ENCODE measurements around the gene SIGLECL1.

The SIGLECL1 gene

DNA sequence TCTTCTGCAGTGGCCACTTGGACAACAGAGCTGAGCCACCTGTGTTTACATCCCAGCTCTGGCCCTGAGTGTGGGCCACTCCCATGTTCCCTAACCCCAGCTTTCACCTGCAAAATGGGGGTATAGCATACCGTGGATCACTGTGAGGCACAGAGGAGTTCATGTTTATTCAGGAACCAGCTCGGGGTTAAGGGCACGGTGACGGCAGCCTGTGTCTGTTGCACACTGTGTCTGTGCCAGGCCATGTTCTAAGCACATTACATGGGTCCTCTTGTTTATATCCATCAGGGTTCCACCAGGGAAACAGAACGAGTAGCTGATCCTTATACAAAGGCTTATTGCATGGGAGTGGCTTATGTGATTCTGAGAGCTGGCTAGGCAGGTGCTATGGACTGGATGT, 46.5 kb downstream of the SIGLECL1 start:
- DNase-seq: no peak

DNA sequence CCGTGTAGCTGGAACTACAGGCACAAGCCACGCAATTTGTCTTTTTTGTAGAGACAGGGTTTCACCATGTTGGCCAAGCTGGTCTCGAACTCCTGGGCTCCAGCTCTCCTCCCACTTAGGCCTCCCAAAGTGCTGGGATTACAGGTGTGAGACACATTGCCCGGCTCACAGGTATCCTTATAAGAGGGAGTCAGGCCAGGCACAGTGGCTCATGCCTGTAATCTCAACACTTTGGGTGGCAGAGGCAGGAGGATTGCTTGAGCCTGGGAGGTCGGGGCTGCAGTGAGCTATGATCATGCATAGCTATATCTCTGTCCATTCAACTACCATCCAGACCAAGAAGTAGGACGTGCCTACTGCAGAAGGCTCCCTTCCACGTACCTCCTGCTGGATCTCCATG, 50.4 kb downstream of the SIGLECL1 start:
- no peak for DNase-seq

DNA sequence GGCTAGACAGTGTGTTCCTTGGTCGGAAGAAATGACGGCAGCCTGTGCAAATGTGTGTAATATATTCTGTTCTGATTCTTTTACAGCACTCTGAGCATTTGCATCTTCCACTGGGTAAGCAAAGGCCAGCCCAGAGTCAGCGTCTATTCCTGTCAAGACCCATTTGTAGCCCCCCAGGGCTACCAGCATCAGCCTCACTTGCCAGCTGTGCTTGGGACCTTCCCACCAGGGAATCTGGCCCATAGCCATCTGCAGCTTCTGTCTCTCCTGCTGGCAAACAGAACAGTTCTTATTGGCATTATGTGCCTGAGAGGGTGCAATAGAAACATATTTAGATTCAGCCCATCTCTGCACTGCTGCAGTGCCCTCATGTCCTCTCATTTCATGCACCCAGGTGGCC, 54.6 kb downstream of the SIGLECL1 start:
- no peak for DNase-seq

DNA sequence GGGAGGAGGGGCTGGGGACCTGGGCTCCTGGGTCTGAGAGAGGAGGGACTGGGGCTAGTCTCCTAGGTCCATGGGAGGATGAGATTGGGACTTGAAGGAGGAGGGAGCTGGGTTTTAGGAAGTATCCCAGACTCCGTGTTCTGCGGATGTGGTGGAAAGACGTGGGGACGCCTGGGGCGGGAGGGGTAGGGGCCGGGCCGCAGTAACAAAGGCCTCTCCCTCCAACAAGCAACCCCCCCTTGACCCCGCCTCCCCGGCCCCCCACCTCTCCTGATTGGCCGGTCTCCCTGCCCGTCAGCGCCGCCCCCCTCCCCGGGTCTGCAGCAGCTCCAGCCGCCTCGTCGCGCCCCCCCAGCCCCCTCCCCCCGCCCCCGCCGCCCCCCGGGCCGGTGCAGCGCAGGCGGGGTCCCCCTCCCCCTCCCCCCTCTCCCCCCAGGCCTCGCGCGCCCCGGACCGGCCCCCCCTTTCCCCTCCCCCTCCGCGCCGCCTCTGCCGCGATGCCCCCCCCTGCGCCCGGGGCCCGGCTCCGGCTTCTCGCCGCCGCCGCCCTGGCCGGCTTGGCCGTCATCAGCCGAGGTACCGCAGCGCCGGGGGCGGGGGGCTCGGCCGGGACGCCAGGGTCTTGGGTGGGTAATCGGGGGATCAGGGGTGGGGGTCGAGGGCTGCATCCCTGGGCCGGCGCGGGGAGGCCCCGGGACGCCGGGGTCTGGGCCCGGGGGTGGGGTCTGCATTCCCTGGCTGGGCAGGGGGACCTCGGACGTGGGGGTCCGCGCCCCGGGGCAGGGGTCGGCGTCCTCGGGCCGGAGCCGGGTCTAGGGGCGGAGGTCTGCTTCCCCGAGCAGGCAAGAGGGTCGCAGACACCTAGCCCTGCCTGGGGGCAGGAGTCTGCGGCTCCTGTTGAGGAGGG, 60.7 kb downstream of the SIGLECL1 start, which contains the start of gene IGLON5:
Gene IGLON5 (plus strand): TSS at position 294 of the 907 bp plus-strand sequence. CDS start 204 bp downstream, at position 498.
- DNase-seq: no peak

DNA sequence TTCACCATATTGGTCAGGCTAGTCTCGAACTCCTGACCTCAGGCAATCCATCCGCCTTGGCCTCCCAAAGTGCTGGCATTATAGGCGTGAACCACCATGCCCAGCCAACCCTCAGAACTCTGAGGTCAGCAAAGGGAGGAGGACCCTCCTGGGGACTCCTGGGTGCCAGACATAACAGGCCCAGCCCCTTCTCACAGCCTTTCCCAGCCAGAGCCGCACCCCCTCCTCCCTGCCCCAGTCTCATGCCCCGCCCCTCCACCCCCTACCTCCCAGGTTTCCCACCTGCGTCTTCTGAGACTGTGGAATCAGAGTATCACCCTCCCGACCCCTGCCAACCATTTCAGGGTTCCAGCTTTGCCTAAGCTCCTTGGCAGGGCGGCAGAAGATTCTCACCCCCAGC, 65.8 kb downstream of the SIGLECL1 start:
- DNase-seq: no peak

DNA sequence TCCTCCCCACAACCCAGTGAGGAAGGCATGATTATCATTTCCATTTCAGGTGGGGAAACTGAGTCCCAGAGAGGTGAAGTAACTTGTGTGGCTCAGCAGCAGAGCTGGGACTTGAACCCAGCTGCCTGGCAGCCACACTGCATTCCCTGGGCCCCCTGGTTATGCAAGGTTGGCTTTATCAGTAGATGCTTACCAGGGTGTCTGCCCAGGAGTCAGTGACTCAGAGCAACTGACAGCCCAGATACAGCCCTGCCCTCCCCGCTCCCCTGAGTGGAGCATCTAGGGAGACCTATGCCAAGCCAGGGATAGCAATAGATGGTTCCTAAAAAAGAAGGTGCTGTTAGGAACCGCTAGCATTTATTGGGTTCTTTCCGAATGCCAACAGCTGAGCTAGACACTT, 66.5 kb downstream of the SIGLECL1 start:
- DNase-seq: no peak

DNA sequence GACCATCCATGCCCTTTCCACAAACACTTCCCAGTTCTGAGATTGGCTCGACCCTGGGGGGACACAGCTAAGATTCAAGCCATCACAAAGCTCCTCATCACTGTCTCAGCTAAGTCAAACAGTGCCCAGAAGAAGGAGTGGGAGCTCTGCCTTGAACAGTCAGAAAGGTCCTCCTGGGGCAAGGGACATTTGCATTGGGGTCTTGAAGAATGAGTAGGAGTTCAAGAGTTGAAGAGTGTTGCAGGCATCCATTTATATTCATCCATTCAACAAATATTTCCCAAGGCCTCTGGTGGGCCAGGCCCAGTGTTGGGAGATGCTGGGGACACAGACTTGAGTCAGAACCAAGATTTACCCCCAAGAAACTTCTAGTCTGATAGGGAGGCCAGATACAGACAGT, 67.1 kb downstream of the SIGLECL1 start:
- no peak for DNase-seq
